Measurements from ENCODE around the gene TECPR1.

TECPR1 gene

DNA sequence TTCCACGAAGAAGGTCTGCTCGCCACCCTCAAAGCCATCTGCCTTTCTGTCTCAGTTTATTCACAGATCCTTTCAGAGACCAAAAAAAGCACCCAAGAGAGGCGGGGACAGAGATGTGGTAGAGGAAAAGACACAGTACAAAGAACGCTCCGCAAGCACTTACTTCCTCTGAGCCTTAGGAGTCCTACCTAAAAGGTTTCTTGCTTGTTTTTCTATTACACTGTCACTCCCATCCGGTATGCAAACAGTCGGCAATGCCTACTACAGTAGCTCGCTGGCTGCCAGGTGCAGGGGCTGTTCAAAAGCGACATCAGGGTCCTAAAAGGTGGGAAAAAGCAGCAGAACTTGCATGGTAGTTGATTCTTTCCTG, 816 bp downstream of the TECPR1 start:
- in situ Hi-C loops (cut with MboI; ENCODE audit: low pct_unique_long_range_greater_than_20kb, low sequenced_read_pairs), result no loop called here

DNA sequence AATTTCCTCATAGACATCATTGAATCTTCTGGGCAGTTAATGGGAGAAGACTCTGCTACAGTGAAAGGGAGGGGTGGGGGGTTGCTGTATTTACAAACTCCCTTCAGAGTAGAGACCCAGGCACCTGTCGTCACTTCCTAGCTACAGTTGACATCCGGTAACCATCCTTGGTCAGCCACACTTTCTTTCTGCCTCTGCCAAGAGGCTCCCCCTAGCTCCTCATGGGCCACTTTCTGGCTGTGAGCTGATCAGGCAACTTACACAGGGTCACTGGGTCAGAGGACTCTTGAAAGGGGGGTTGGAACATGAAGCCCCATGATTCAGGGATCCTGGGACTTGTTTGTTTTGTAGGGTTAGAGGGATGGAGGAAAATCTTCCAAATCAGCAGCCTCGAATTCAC, 1.2 kb downstream of the TECPR1 start:
- in situ Hi-C loops (cut with MboI; ENCODE audit: low pct_unique_long_range_greater_than_20kb, low sequenced_read_pairs), result no loop called here
- DNase-seq, result no peak

More for the DNA sequence above, 816 bp downstream of the TECPR1 start:
- peak; percentile 35 for DNase-seq

DNA sequence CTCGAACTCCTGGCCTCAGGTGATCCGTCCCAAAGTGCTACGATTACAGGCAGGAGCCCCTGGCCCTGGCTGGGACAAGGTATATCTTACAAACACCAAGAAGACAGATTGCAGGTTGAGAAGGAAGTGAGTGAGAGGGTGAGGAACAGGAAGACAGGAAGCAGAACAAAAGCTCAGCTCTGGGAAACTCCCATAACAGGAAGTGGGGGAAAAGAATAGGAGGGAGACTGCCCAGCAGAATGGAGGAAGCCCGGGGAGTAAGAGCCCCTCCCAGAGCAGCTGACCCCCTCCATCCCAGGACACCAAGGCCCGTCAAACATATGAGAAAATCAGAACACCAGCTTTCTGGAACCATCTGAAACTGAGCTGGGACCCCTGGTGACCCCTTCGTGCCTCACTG, 2.9 kb downstream of the TECPR1 start:
- in situ Hi-C loops (cut with MboI; ENCODE audit: low pct_unique_long_range_greater_than_20kb, low sequenced_read_pairs), result no loop called here
- DNase-seq, result peak; percentile 29

DNA sequence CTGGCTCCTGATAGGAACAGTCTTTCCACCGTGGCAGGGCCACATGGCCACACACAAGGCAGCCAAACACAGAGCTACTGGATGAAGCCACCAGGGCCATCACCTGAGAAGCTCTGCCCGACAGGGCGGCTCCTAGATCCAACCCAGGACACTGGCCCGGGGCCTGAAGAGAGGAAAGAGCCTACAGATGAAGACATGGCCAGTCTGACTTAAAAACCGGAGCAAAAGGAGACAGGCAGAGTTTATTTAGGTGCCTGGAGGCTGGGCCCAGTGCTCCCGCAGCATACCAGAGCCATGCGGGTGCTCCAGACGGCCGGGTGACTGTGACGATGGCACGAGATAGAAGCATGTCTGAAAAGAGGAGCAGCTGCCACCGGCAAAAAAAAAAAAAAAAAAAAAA, 3.9 kb downstream of the TECPR1 start:
- in situ Hi-C loops (cut with MboI; ENCODE audit: low pct_unique_long_range_greater_than_20kb, low sequenced_read_pairs), result no loop called here
- DNase-seq, result no peak

DNA sequence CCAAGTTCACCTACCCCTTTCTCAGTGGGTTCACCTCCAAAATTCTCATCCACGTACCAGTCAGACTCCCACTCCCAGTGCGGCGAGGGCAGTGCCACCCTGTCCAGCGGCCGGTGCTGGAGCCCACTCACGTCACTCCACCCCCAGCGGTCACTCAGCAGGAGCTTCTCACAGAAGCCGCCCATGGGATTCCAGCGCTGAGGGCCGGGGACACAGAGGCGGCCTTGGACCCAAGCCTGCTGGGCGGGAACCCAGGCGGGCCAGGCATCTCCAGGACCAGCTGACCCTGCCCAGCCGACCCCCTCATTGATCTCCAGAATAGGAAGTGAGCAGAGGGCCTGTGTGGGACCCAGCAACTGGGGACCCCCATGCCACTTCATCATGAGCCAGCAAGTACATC, 7.2 kb downstream of the TECPR1 start:
- in situ Hi-C loops (cut with MboI; ENCODE audit: low pct_unique_long_range_greater_than_20kb, low sequenced_read_pairs), result no loop called here
- no peak for DNase-seq

DNA sequence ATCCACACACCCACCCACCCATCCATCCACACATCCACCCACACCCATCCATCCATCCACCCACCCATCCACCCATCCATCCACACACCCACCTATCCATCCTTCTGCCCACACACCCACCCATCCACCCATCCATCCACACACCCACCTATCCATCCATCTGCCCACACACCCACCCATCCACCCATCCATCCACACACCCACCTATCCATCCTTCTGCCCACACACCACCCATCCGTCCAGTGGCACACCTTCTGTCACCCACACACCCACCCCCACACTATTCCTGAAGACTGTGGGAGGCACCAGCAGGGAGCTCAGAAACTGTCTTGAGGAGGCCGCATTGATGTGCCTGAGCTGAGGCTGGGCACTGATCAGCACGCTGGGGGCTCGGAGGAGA, 9.1 kb downstream of the TECPR1 start:
- DNase-seq, result no peak
- in situ Hi-C loops (cut with MboI; ENCODE audit: low pct_unique_long_range_greater_than_20kb, low sequenced_read_pairs), result no loop called here

DNA sequence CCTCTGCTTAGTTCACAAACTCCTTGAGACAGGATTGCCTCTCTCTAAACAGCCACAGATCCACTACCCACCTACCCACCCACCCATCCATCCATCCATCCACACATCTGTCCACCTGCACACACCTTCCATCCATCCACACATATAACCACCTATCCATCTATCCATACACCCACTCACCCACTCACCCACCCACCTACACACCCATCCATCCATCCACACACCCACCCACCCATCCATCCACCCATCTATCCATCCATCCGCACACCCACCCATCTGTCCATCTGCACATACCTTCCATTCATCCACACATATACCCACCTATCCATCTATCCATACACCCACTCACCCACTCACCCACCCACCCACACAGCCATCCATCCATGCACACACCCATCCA, 9.7 kb downstream of the TECPR1 start:
- no peak for DNase-seq
- in situ Hi-C loops (cut with MboI; ENCODE audit: low pct_unique_long_range_greater_than_20kb, low sequenced_read_pairs), result no loop called here

DNA sequence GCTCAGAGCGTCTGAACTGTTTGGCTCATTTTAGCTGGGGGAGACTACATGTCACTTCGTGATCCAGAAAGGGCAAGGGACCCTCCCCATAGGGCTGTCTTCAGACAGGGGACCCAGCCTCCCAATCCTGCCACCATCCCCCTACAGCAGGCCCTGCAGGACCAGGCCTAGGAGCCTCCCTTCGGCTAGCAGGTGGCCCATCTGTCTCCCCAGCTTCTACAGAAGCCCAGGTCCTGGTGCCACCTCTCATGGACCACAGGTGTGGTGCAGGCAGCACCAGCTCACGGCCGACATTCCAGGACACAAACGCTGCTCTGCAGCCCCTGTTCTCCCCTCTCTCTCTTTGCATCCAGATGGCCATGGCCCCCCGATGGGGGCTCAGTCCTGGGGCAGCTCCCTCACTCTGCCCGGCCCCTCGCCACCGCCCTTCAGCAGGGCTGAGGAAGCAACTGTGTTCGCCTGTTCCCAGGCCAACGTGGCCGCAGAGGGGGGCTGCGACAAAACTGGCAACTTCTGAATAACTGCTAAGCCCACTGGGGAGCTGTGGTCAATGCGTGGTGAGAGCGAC, 10.3 kb downstream of the TECPR1 start:
- in situ Hi-C loops (cut with MboI; ENCODE audit: low pct_unique_long_range_greater_than_20kb, low sequenced_read_pairs), result no loop called here
- no peak for DNase-seq

DNA sequence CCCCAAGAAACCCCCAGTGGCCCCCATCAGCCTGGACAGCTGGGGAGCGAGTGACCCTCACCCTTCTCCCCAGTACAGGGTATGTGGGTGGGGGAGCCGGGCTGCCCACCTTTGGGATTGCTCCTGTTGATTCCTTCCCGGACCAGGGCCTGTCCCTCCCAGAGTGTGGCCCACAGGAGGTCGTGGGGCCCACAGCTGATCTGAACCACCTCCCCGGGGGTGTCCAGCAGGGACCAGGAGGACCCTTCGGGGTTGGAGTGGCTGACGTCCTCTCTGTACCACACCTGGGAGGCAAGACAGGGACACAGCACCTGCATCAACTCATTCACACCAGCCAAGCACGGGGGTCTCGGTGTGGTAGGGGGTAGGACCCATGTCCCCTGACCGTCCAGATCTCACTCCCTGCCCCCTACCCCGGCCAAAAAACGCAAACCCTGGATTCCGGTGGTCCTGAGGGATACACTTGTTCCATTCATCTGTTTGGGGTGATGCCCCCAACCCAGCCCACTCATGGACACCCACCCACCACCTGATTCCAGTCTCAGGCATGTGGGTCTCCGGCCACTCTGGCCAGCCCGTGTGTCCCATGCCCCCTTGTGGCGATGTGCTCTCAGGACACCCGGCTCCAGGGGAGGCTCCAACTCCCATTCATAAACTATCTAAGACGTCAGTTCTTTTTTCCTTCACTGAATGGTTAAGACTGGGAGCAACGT, 10.9 kb downstream of the TECPR1 start:
- in situ Hi-C loops (cut with MboI; ENCODE audit: low pct_unique_long_range_greater_than_20kb, low sequenced_read_pairs), result no loop called here

DNA sequence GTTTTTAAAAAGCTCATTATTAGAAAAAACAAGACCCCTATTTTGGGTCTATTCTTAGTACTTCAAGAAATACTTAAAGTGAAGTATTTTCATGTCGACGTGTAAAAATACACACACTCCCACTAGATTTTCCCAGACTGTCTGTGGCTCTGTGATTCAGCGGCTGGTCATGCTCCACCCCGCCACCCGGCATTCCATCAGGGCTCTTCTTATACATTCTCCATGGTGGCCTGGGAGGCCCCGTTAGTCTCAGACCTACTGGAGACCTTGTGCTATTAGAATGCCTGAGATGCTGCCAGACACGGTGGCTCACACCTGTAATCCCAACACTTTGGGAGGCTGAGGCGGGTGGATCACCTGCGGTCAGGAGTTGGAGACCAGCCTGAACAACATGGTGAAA, 13.1 kb downstream of the TECPR1 start:
- no peak for DNase-seq
- in situ Hi-C loops (cut with MboI; ENCODE audit: low pct_unique_long_range_greater_than_20kb, low sequenced_read_pairs), result no loop called here

More for the DNA sequence above, 10.9 kb downstream of the TECPR1 start:
- peak; percentile 44 for DNase-seq

DNA sequence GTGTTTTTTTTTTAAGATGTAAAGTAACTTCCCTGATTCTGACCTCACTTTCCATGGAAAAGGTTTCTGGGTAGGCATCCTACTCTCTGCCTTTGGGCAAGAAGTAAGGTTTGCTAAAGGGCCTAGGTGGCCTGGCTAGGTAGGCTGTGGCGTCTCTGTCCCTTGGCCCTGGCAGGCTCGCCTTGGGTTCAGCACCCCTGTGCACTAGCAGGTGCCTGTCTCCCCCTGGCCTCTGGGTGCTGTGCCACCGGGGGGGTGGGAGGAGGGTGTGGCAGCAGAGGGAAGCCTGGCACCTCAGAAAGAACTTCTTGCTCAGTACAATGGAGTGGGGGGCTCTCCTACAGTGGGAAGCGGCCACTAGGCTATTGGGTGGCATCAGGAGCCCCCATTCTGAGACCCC, 14.0 kb downstream of the TECPR1 start:
- no peak for DNase-seq
- in situ Hi-C loops (cut with MboI; ENCODE audit: low pct_unique_long_range_greater_than_20kb, low sequenced_read_pairs), result no loop called here

DNA sequence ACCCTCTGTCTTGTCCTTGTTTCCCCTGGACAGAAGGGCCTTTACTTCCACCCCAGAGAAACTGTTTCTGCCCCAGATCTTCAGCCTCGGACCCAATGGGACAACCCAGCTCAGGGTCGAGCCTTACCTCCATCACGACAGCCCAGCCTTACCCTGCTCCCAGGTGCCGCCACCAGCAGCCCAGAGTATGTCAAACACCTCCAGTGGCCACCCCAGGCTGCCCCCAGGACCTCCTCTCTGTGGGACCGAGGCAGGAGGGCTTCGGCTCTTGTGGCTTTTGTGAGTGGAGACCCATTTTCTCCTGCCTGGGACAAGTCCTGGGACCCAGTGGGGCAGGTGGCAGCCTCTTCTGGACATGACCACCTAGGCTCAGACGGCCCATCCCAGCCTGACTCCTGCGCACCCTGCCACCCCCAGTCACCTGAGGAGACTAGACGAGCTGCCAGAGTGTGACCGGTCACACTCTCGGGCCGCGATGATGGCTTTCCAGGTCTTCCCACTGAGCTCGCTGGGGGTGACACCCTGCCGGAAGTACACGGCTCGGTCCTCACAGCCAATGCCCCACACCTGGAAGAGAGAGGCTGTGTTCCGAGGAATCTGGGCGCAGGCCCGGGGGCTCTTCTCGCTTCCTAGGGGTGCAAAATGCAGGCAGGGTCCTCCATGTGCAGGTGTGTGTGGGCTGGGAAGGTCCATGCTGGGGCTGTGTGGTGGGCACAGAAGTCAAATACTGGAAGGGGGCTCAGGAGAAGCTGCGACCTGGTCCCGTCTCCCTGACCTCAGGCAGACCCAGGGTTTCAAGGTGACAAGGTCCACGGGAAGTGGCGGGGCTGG, 15.5 kb downstream of the TECPR1 start:
- no peak for DNase-seq
- in situ Hi-C loops (cut with MboI; ENCODE audit: low pct_unique_long_range_greater_than_20kb, low sequenced_read_pairs), result no loop called here

DNA sequence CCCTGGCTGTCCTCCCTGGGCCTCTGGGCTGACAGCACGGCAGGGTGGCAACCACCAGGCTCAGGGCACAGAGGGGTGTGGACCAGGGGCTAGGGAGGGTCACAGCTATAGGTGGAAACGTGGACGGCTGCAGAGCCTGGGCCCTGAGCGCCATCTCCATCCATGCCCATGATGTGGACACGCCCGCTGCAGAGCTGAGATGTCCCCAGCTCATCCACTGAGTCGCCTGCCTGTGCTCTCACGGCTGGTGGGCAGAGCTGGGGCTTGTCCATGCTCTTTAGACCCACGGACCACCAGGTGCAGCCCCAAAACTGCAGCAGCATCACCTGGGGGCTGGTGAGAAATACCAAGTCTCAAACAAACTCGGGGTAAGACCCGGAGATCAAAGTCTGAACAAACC, 16.1 kb downstream of the TECPR1 start:
- in situ Hi-C loops (cut with MboI; ENCODE audit: low pct_unique_long_range_greater_than_20kb, low sequenced_read_pairs), result no loop called here

DNA sequence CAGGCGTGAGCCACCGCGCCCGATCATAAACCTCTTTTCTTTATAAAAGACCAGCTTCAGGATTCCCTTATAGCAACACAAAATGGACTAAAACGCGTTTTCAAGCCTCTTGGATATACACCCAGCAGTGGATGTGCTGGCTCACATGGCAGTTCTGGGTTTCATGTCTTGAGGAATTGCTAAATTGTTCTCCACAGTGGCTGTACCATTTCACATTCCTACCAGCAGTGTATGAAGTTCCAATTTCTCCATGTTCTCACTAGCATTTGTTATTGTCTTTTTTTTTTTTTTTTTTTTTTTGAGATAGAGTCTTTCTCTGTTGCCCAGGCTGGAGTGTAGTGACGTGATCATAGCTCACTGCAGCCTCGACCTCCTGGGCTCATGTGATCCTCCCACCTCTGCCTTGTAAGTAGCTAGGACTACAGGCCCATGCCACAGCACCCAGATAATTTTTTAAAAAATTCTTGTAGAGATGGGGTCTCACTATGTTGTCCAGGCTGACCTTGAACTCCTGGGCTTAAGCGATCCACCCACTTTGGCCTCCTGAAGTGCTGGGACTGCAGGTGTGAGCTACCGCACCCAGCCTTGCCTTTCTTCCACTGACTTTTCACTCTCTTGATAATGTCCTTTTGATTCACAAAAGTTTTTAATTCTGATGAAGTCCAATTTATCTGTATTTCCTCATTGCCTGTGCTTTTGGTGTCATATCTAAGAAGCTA, 17.4 kb downstream of the TECPR1 start:
- no peak for DNase-seq
- in situ Hi-C loops (cut with MboI; ENCODE audit: low pct_unique_long_range_greater_than_20kb, low sequenced_read_pairs), result no loop called here

More for the DNA sequence above, 16.1 kb downstream of the TECPR1 start:
- DNase-seq, result no peak

DNA sequence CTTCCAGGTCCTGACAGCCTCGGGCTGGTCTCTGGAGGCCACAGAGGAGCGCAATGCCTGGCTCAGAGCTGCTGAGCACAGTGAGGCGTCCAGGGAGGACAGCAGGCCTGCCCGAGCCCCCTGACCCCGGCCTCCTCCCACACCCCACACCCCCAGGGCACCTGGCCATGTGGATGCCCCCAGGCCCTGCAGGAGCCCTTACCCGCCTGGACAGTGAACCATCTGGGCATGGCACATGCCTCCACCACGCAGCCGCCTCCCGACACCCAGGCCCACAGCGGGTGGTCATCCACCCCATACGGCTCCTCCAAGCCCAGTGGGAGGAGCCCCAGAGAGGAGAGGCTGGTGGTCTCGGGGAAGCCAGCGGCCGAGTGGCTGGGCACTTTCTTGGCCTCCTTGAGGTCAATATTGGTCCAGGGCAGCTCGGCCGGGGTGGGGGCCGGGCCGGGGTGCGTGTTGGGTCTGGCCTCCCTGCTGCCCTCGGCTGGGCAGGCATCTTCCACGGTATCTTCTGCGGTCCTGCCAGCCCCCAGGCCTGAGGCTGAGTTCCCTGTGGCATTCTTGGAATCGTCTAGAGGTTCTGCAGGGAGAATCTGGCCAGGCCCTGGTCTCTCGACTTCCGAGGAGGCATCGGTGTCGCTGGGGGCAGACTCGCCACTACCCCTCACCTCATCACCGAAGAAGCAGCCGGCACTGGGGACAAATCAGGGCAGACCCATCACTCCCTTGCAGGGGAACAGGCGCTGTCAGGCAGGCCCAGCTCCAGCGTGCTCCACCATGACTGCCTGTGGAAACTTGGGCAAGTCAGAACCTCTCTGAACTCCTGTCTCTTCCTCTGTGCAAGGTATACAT, 18.6 kb downstream of the TECPR1 start:
- in situ Hi-C loops (cut with MboI; ENCODE audit: low pct_unique_long_range_greater_than_20kb, low sequenced_read_pairs), result no loop called here
- DNase-seq, result no peak

DNA sequence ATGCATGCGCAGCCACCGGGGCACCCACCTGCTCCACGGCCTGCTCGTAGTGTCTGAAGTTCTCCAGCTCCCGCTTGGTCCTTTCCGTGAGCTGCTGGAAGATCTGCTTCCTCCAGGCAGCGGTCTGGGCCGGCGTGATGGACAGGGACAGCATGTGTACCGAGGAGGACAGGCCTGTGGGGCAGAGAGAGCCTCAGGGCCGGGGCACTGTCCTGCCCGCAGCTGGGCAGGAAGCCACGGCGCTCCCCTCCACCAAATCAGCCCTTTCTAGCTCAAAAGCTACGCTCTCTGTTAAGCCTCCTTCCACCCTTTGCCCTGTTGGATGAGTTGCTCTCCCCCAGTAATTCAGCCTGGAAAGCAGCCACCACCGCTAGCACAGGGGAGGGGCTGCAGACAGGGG, 19.2 kb downstream of the TECPR1 start:
- in situ Hi-C loops (cut with MboI; ENCODE audit: low pct_unique_long_range_greater_than_20kb, low sequenced_read_pairs), result no loop called here
- DNase-seq, result no peak

DNA sequence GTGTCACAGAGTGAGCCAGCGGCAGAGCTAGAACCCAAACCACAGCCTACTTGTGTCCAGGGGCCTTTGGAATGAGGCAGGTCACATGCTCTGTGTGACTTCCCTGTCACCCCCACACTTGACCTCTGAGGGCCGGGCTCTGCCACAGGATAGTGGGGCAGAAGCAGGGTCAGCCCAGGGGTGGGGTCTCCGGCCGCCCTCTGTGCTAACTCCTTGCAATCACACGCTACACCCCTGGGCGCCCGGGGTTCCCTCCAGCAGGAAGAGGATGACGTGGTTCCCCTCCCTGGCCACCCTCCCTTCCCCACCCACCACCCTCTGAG, 19.8 kb downstream of the TECPR1 start:
- DNase-seq, result no peak
- in situ Hi-C loops (cut with MboI; ENCODE audit: low pct_unique_long_range_greater_than_20kb, low sequenced_read_pairs), result no loop called here

DNA sequence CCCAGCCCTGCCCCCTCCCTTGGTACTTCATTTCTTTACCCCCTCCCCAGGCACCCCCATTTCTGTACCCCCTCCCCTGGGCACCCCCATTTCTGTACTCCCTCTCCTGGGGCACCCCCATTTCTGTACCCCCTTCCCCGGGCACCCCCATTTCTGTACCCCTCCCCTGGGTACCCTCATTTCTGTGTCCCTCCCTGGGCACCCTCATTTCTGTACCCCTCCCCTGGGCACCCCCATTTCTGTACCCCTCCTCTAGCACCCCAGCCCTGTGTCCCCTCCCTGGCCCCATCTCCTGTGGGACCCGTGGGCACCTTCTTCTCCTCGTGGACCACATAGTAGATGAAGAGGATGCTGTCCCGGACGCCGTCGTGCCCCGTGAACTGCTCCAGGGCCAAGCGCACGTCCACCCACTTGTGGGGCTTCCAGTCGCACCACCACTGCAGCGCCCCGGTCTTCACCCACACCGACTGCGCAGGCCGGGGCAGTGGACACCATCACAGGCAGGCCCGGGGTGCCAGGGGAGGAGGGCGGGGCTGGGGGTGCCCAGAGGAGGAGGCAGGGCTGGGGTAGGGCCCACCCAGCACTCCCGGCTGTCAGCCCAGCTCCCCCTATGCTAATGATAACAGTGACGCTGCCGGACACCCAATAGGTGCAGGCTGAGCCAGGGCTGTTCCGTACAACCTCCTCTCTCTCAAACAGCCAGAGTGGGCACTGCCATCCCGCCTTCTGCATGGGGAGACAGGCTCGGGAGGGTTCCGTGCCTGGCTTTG, 20.4 kb downstream of the TECPR1 start:
- in situ Hi-C loops (cut with MboI; ENCODE audit: low pct_unique_long_range_greater_than_20kb, low sequenced_read_pairs), result no loop called here
- DNase-seq, result no peak

All from KBM-7 (cell line).